T-helper 1 cell treated with Interleukin-12 subunit alpha and Interleukin-12 subunit beta and Interleukin-4 antibody, amounts not matched to agents 30 μg/mL and 1 μg/mL, for 36 hours (primary cell): ENCODE results near the gene FAM221B.

Experiments
- H3K27ac Mint-ChIP-seq: one replicate; pipeline ENCODE4 v1.8.0; 2021; ENCODE audit warnings: mild to moderate bottlenecking, mixed read lengths
- H3K27me3 Mint-ChIP-seq: one replicate; pipeline ENCODE4 v1.8.0; 2021; ENCODE audit warnings: low read depth, mixed read lengths
- H3K36me3 Mint-ChIP-seq: one replicate; pipeline ENCODE4 v1.8.0; 2021; ENCODE audit warnings: low read depth, mixed read lengths
- H3K4me1 Mint-ChIP-seq: one replicate; pipeline ENCODE4 v1.8.0; 2021; ENCODE audit warnings: low read depth, mixed read lengths
- H3K4me3 Mint-ChIP-seq: one replicate; pipeline ENCODE4 v1.8.0; 2021; ENCODE audit warnings: mild to moderate bottlenecking, moderate library complexity, mixed read lengths
- H3K9me3 Mint-ChIP-seq: one replicate; pipeline ENCODE4 v1.8.0; 2021; ENCODE audit warnings: mixed read lengths

The FAM221B gene

DNA sequence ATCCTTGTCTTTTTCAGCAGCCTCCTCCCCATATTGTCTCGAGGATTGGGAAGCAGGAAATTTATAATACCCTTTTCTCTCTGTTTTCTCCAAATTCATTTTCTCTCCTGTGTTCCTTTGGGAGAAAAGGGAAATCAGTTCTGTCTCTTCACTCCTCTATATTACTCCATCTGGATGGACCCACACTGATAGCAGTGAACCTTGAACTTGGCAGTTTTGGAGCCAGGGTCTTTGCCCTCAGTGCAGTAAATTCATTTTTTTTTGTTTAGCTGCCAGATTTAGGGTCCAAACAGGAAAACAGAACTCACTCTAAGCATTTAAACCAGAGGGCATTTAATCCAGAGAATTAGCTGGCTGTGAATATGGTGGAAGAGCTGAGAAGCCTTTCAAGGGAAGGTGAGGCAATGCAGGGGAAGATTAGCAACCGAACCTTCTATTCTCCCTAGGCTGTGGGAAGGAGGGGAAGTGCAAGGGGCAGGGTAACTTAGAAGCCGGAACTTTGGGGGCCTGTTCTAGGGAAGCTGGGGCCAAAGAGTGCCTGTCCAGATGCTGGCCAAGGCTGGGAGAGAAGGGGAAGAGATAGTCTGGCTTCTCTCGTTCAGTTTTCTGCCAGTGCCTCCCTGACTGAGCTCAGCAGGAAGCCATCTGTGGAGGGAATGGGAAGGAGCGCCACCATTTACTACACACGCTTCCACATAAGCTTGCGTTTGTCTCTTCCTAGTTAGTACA lies 53.5 kb downstream of the FAM221B start:
- H3K4me1 Mint-ChIP-seq = no peaks in the 10 kb centered on the region
- H3K9me3 Mint-ChIP-seq = no peaks in the 10 kb centered on the region
- no peak overlapping the region for H3K4me3 Mint-ChIP-seq
- no peak overlapping the region for H3K27ac Mint-ChIP-seq
- H3K27me3 Mint-ChIP-seq = no peaks in the 10 kb centered on the region
- peaks cover 6% of the 10 kb centered on the region for H3K36me3 Mint-ChIP-seq

DNA sequence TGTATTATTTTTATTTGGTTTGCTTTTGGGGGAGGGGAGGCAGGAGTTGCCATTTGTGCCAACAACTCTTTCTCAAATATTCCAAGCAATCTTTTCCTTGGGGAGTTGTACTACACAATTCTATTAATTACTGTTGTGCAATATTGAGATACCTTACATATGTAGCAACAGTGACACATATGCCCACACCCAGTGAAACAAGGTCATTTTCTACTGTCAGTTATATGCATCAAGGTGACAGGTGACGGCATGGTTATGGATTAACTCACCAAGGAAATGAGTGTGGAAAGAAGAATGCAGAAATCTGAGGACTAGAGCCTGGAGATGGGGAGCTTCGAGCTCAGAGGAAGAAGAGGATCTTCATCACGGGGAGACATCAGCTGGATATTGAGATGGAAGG lies 56.6 kb downstream of the FAM221B start:
- H3K27me3 Mint-ChIP-seq = no peaks in the 10 kb centered on the region
- no peaks in the 10 kb centered on the region for H3K4me1 Mint-ChIP-seq
- H3K4me3 Mint-ChIP-seq = no peak overlapping the region
- no peak overlapping the region for H3K27ac Mint-ChIP-seq
- H3K36me3 Mint-ChIP-seq = no peaks in the 10 kb centered on the region
- no peaks in the 10 kb centered on the region for H3K9me3 Mint-ChIP-seq

DNA sequence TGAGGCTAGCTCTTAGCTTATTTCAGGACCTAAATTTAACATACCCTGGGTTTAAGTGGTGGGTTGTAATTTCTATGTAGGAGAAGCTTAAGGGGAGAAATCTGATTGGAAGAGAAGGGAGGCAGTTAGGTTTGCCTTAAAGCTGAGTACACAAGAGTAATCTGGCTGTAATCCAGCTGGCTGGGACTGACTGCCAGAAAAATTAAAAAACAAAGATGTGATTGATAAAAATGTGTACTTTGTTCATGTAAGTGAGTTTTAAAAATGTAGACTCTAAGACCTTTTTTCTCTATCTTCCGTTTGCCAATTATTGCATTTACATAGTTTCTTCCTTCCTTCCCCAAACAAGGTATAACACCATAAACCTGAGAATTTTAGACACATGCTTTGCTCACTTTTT lies 57.0 kb downstream of the FAM221B start:
- H3K4me3 Mint-ChIP-seq = no peak overlapping the region
- no peaks in the 10 kb centered on the region for H3K9me3 Mint-ChIP-seq
- H3K27me3 Mint-ChIP-seq = no peaks in the 10 kb centered on the region
- H3K4me1 Mint-ChIP-seq = no peaks in the 10 kb centered on the region
- H3K27ac Mint-ChIP-seq = no peak overlapping the region
- H3K36me3 Mint-ChIP-seq = no peaks in the 10 kb centered on the region

DNA sequence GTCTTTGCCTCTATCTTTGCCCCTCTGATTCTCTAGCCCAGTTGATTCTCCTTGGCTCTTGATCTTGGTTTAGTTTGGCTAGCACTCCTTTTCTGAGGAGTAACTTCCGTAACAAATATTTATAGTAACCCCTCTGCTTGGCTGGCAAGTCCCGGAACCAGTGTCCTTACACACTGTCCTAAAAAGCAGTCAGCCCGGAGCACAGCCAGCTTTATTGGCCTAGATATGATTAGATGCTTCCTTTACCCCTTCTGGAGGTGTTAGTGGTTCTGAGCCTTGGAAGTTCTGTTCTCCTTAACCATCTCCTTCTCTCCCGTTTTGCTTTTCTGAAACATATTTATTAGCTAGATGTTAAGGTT lies 57.5 kb downstream of the FAM221B start:
- H3K4me3 Mint-ChIP-seq = no peak overlapping the region
- H3K36me3 Mint-ChIP-seq = peaks cover 1% of the 10 kb centered on the region
- no peaks in the 10 kb centered on the region for H3K9me3 Mint-ChIP-seq
- no peaks in the 10 kb centered on the region for H3K27me3 Mint-ChIP-seq
- H3K4me1 Mint-ChIP-seq = no peaks in the 10 kb centered on the region
- H3K27ac Mint-ChIP-seq = no peak overlapping the region

DNA sequence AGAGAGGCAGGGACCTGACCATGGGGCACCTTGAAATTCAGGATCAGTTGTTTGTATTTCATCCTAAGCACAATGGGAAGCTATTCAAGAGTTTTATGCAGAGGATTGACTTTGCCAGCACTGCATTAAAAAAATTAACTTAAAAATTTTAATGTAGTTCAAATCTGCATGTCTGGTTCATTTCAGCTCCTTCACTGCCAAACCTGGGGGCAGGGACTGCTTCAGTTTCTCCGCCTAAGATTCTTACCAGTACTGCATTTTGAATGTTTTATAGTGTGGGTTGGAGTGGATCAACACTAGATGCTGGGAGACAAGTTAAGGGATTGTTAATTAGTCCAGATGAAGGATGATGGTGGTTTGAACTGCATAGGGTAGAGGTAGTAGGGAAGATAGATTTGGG lies 58.8 kb downstream of the FAM221B start:
- no peaks in the 10 kb centered on the region for H3K27me3 Mint-ChIP-seq
- H3K4me1 Mint-ChIP-seq = no peaks in the 10 kb centered on the region
- H3K9me3 Mint-ChIP-seq = no peaks in the 10 kb centered on the region
- H3K27ac Mint-ChIP-seq = no peak overlapping the region
- H3K4me3 Mint-ChIP-seq = no peak overlapping the region
- H3K36me3 Mint-ChIP-seq = peaks cover 1% of the 10 kb centered on the region

DNA sequence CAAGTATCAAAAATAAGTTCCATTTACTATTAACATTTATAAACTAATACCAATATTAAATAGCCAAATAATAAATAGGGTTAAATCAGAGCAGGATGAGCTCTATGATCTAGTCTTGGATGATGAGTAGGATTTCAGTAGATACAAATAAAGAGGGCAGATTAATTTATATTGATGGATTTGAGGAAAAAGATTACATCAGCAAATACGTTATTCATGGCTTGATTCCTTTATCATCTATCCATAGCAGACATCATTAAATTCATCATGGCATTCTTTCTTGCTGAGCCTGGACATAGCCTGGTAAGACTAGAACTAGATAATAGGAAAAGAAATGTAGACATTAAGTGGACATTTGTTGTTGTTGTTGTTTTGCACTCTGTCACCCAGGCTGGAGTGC lies 61.1 kb downstream of the FAM221B start:
- no peak overlapping the region for H3K4me3 Mint-ChIP-seq
- H3K9me3 Mint-ChIP-seq = no peaks in the 10 kb centered on the region
- no peaks in the 10 kb centered on the region for H3K4me1 Mint-ChIP-seq
- no peaks in the 10 kb centered on the region for H3K27me3 Mint-ChIP-seq
- H3K27ac Mint-ChIP-seq = no peak overlapping the region
- H3K36me3 Mint-ChIP-seq = peaks cover 3% of the 10 kb centered on the region

DNA sequence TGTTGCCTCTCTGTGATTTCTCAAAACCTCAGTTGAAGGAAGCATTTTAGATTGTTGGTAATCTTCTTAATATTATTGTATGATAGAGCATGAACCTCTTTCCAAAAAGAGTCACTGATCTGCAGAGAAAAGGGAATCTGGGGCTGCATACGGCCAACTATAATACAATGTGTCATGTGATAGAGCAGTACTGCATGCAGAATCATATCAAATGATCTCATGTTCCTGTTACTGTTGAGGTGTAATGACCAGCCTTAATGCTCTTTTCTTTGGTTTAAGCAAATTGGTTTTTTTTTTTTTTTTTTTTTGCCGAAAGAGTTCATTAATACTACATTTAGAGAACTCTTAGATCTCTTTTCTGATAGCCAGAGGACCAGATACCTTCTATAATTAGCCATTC lies 61.5 kb downstream of the FAM221B start:
- peaks cover 3% of the 10 kb centered on the region for H3K36me3 Mint-ChIP-seq
- no peaks in the 10 kb centered on the region for H3K4me1 Mint-ChIP-seq
- no peaks in the 10 kb centered on the region for H3K9me3 Mint-ChIP-seq
- H3K27ac Mint-ChIP-seq = no peak overlapping the region
- no peaks in the 10 kb centered on the region for H3K27me3 Mint-ChIP-seq
- no peak overlapping the region for H3K4me3 Mint-ChIP-seq
